Astrocyte (in vitro differentiated cells and primary cell): ENCODE data around the gene PCDHGA3. TPM values are rescaled to one million over a fixed set of nuclear protein-coding genes. Genes with fewer than 3 reads are reported as not detected.
A peak's percentile ranks its signal among the peaks of the same experiment; 100 is the strongest.
"Not testable (repeated sequence)": the region's sequence is repeated elsewhere in the genome, so short reads cannot be mapped to it uniquely, and the experiment has no call there.

ENCODE experiments used
- DNase-seq: peaks from one replicate; pipeline ENCODE4 v3.0.0-alpha.2; 2010; ENCODE audit warnings: low read depth
- FAIRE-seq: peaks from 2 replicates; lab custom pipeline; 2011; peaks lifted over from hg19 to GRCh38; lab: Jason Lieb, UNC
- H2AFZ ChIP-seq: 2 replicates; pipeline ENCODE4 v1.6.0; 2012; ENCODE audit warnings: low read depth, low read length, inconsistent platforms
- H3K27ac ChIP-seq: 2 replicates; pipeline ENCODE4 v1.5.1; 2011; ENCODE audit warnings: low read depth, low read length, inconsistent platforms
- H3K27me3 ChIP-seq: 2 replicates; pipeline ENCODE4 v1.6.0; 2011; ENCODE audit warnings: low read length, inconsistent platforms; ENCODE audit not compliant: insufficient read depth
- H3K36me3 ChIP-seq: 2 replicates; pipeline ENCODE4 v1.5.1; 2011; ENCODE audit warnings: low read length, inconsistent platforms; ENCODE audit not compliant: insufficient read depth
- H3K4me1 ChIP-seq: 2 replicates; pipeline ENCODE4 v1.5.1; 2011; ENCODE audit warnings: low read length, inconsistent platforms; ENCODE audit not compliant: insufficient read depth
- H3K4me2 ChIP-seq: 2 replicates; pipeline ENCODE4 v1.6.0; 2012; ENCODE audit warnings: low read length, inconsistent platforms
- H3K4me3 ChIP-seq: 2 replicates; pipeline ENCODE4 v1.5.1; 2011; ENCODE audit warnings: low read depth, mild to moderate bottlenecking, low read length, inconsistent platforms; ENCODE audit not compliant: insufficient read depth
- H3K79me2 ChIP-seq: 2 replicates; pipeline ENCODE4 v1.6.0; 2012; ENCODE audit warnings: mild to moderate bottlenecking, low read length, inconsistent platforms; ENCODE audit not compliant: insufficient read depth
- H3K9ac ChIP-seq: 2 replicates; pipeline ENCODE4 v1.6.0; 2012; ENCODE audit warnings: mild to moderate bottlenecking, low read length, inconsistent platforms
- H3K9me3 ChIP-seq: 2 replicates; pipeline ENCODE4 v1.5.1; 2012; ENCODE audit warnings: low read depth, mild to moderate bottlenecking, low read length, inconsistent platforms; ENCODE audit not compliant: insufficient read depth
- H4K20me1 ChIP-seq: 2 replicates; pipeline ENCODE4 v1.6.0; 2012; ENCODE audit warnings: low read length, inconsistent platforms; ENCODE audit not compliant: insufficient read depth
- H3K27ac Mint-ChIP-seq: one replicate; pipeline ENCODE4 v1.8.0; 2021; ENCODE audit warnings: mild to moderate bottlenecking, mixed read lengths; ENCODE audit not compliant: unreplicated experiment
- H3K27me3 Mint-ChIP-seq: one replicate; pipeline ENCODE4 v1.8.0; 2021; ENCODE audit warnings: low read depth, mixed read lengths; ENCODE audit not compliant: unreplicated experiment
- H3K36me3 Mint-ChIP-seq: one replicate; pipeline ENCODE4 v1.8.0; 2021; ENCODE audit warnings: low read depth, mixed read lengths; ENCODE audit not compliant: unreplicated experiment
- H3K4me1 Mint-ChIP-seq: one replicate; pipeline ENCODE4 v1.8.0; 2021; ENCODE audit warnings: low read depth, mixed read lengths; ENCODE audit not compliant: unreplicated experiment
- H3K4me3 Mint-ChIP-seq: one replicate; pipeline ENCODE4 v1.8.0; 2021; ENCODE audit warnings: mild to moderate bottlenecking, moderate library complexity, mixed read lengths; ENCODE audit not compliant: unreplicated experiment
- H3K9me3 Mint-ChIP-seq: one replicate; pipeline ENCODE4 v1.8.0; 2021; ENCODE audit warnings: mild to moderate bottlenecking, mixed read lengths; ENCODE audit not compliant: unreplicated experiment
- EZH2 ChIP-seq: IDR thresholded peaks from 2 replicates; pipeline ENCODE4 v1.6.1; 2012; ENCODE audit warnings: mild to moderate bottlenecking, low read length, inconsistent platforms; ENCODE audit not compliant: insufficient read depth
- total RNA-seq: library from RNA; stranded (reverse); gene quantifications from 2 replicates; pipeline ENCODE4 v1.2.1, GENCODE V29; 2021
- TF ChIP-seq, protein P1 (sequence below): IDR thresholded peaks from 2 replicates; pipeline ENCODE4 v1.5.1; 2011; ENCODE audit warnings: low read depth, mild to moderate bottlenecking, inconsistent platforms, low read length, moderate library complexity; ENCODE audit not compliant: insufficient read depth

PCDHGA3 gene
- total RNA-seq, 1 donor from 2014 or later = 0.14 TPM

DNA sequence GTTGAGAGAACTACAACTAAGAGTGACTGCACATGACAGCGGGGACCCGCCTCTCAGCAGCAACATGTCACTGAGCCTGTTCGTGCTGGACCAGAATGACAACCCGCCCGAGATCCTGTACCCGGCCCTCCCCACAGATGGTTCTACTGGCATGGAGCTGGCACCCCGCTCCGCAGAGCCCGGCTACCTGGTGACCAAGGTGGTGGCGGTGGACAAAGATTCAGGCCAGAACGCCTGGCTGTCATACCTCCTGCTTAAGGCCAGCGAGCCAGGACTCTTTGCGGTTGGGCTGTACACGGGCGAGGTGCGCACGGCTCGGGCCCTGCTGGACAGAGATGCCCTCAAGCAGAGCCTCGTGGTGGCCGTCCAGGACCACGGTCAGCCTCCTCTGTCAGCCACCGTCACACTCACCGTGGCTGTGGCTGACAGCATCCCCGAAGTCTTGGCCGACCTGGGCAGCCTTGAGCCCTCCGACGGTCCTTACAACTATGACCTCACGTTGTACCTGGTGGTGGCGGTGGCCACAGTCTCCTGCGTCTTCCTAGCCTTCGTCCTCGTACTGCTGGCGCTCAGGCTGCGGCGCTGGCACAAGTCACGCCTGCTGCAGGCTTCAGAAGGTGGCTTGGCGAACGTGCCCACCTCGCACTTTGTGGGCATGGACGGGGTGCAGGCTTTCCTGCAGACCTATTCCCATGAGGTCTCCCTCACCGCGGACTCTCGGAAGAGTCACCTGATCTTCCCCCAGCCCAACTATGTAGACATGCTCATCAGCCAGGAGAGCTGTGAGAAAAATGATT lies 41.0 kb downstream of the PCDHGA3 start:
- Mint-ChIP-seq H3K9me3 (peaks cover 19% of the 10 kb centered on the region), H3K27me3 (no peaks in the 10 kb centered on the region), H3K36me3 (peaks cover 8% of the 10 kb centered on the region), H3K4me1 (no peaks in the 10 kb centered on the region), H3K4me3 (no peak overlapping the region), H3K27ac (no peak overlapping the region)
- Histone ChIP-seq H3K9ac (no peak overlapping the region), H3K27ac (no peak overlapping the region), H3K9me3 (peaks cover 41% of the 10 kb centered on the region), H3K36me3 (no peaks in the 10 kb centered on the region), H3K4me1 (no peaks in the 10 kb centered on the region), H3K79me2 (no peaks in the 10 kb centered on the region), H3K27me3 (no peaks in the 10 kb centered on the region), H3K4me3 (no peak overlapping the region), H3K4me2 (no peak overlapping the region), H4K20me1 (no peaks in the 10 kb centered on the region), H2AFZ (no peak overlapping the region)
- FAIRE-seq (no peak), DNase-seq (no peak)
- TF ChIP-seq EZH2 = no peak
- TF ChIP-seq, protein P1, sequence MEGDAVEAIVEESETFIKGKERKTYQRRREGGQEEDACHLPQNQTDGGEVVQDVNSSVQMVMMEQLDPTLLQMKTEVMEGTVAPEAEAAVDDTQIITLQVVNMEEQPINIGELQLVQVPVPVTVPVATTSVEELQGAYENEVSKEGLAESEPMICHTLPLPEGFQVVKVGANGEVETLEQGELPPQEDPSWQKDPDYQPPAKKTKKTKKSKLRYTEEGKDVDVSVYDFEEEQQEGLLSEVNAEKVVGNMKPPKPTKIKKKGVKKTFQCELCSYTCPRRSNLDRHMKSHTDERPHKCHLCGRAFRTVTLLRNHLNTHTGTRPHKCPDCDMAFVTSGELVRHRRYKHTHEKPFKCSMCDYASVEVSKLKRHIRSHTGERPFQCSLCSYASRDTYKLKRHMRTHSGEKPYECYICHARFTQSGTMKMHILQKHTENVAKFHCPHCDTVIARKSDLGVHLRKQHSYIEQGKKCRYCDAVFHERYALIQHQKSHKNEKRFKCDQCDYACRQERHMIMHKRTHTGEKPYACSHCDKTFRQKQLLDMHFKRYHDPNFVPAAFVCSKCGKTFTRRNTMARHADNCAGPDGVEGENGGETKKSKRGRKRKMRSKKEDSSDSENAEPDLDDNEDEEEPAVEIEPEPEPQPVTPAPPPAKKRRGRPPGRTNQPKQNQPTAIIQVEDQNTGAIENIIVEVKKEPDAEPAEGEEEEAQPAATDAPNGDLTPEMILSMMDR = no peak

DNA sequence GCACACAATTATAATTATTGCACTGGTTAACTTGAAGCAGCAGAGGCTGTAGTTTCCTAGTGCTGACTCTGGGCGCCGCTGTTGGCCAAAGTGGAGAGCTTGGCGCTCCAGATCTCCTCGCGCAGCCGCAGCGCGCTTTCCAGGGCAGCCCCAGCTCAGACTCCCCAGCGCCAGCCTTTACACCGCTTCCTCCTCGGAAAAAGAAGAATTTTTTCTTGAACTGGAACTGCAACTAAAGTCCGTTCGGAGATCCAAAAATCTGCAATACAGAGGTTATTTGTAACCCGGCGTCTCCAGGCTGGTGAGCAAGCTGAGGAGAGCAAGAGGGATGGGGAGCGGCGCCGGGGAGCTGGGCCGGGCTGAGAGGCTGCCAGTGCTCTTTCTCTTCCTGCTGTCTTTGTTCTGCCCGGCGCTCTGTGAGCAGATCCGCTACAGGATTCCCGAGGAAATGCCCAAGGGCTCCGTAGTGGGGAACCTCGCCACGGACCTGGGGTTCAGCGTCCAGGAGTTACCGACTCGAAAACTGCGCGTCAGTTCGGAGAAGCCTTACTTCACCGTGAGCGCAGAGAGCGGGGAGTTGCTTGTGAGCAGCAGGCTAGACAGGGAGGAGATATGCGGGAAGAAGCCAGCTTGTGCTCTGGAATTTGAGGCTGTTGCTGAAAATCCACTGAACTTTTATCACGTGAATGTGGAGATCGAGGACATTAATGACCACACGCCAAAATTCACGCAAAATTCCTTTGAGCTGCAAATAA lies 44.1 kb downstream of the PCDHGA3 start, which contains the start of gene PCDHGB4:
PCDHGB4 (plus strand) TSS at position 142 of the 755 bp plus-strand sequence; CDS start at position 329, 187 bp downstream.
- DNase-seq (peak; percentile 14), FAIRE-seq (peak; percentile 79)
- H3K27ac Mint-ChIP-seq, H2AFZ ChIP-seq, H3K27me3 ChIP-seq, H3K27me3 Mint-ChIP-seq, H3K27ac ChIP-seq, H3K36me3 ChIP-seq, H3K4me1 ChIP-seq, H3K9ac ChIP-seq, H3K79me2 ChIP-seq, H4K20me1 ChIP-seq, H3K4me1 Mint-ChIP-seq: not testable (repeated sequence)
- Mint-ChIP-seq H3K9me3 (peaks cover 31% of the 10 kb centered on the region), H3K36me3 (peaks cover 16% of the 10 kb centered on the region), H3K4me3 (peak within 1 kb of the TSS; percentile 81)
- H3K4me2 ChIP-seq = peak within 1 kb of the TSS; percentile 60
- peak within 1 kb of the TSS; percentile 44 for H3K4me3 ChIP-seq
- TF ChIP-seq, protein P1 = peak; percentile 35
- H3K9me3 ChIP-seq = peaks cover 50% of the 10 kb centered on the region

DNA sequence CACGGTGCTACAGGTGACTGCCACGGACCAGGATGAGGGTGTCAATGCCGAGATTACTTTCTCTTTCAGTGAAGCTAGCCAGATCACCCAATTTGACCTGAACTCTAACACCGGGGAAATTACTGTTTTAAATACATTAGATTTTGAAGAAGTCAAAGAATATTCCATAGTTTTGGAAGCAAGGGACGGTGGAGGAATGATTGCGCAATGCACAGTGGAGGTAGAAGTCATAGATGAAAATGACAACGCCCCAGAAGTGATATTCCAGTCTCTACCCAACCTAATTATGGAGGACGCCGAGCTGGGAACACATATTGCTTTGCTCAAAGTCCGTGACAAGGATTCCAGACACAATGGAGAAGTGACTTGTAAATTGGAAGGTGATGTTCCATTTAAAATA lies 45.0 kb downstream of the PCDHGA3 start:
- Mint-ChIP-seq H3K27me3 (no peaks in the 10 kb centered on the region), H3K4me1 (peaks cover 1% of the 10 kb centered on the region), H3K4me3 (peak overlapping the region; percentile 2), H3K27ac (no peak overlapping the region), H3K36me3 (peaks cover 20% of the 10 kb centered on the region), H3K9me3 (peaks cover 38% of the 10 kb centered on the region)
- FAIRE-seq (no peak), DNase-seq (no peak)
- peak overlapping the region; percentile 31 for H3K4me3 ChIP-seq
- no peak overlapping the region for H3K27ac ChIP-seq
- TF ChIP-seq EZH2 = no peak
- TF ChIP-seq, protein P1 = no peak
- no peaks in the 10 kb centered on the region for H3K4me1 ChIP-seq
- H3K79me2 ChIP-seq = no peaks in the 10 kb centered on the region
- no peak overlapping the region for H3K9ac ChIP-seq
- no peaks in the 10 kb centered on the region for H3K27me3 ChIP-seq
- peaks cover 49% of the 10 kb centered on the region for H3K9me3 ChIP-seq
- H2AFZ ChIP-seq = no peak overlapping the region
- H3K36me3 ChIP-seq = no peaks in the 10 kb centered on the region
- no peak overlapping the region for H3K4me2 ChIP-seq
- no peaks in the 10 kb centered on the region for H4K20me1 ChIP-seq
